Measurements from ENCODE around the gene PSMC3IP.
"Not testable (repeated sequence)": the region's sequence is repeated elsewhere in the genome, so short reads cannot be mapped to it uniquely, and the experiment has no call there.

PSMC3IP gene

GRCh38 chr17:42560246-42560645 lies 17.3 kb downstream of the PSMC3IP start:
- no peak for DNase-seq (ENCODE audit: low read depth)

GRCh38 chr17:42559075-42559474 lies 18.5 kb downstream of the PSMC3IP start:
- no peak for DNase-seq (ENCODE audit: low read depth)

DNA sequence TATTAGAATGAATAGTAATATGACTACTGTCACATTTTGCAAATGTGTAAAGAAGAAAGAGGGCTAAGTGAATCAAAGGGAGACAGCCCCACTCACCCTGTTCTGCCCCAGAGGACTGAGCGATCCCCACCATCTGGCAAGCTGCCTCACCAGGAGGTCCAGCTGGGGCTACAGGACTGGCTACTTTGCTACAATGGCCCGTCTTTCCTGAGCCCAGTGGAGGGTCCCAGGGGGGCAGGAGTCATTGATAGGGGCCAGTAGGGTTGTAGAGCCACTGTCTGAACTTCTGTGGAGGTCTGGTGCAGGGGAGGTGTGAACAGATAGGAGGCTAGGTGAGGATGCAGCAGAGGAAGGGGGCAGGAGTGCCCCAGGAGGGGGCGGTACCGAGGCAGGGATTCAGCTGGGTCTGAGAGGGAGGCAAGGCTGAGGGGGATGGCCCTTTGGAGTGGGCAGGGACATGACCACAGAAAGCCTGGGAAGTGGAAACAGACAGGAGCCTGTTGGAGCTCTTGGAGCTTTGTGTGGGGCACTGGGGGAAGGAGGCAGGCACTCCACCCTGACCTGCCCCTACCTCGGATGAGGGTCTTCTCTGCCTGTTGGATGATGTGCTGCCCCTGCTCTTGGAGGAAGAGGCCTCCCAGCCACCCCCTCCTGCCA lies 21.4 kb downstream of the PSMC3IP start:
- DNase-seq (ENCODE audit: low read depth), result not testable (repeated sequence)

DNA sequence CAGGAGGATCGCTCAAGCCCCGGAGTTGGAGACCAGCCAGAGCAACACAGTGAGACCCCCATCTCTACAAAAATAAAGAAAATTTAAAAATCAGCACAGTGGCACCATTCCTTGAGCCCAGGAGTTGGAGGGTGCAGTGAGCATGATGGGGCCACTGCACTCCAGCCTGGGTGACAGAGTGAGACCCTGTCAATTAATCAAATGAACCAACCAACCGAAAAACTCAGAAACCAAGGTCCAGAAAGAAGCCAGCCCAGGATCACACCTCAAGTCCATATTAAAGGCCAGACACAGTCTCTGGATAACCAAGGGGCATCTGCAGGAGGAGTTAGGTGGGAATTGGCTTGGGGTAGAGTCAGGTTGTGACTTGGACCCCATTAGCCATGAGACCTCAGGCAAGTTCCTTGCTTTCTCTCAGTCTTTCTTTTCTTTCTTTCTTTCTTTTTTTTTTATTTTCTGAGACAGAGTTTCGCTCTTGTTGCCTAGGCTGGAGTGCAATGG lies 22.4 kb downstream of the PSMC3IP start:
- no peak for DNase-seq (ENCODE audit: low read depth)

DNA sequence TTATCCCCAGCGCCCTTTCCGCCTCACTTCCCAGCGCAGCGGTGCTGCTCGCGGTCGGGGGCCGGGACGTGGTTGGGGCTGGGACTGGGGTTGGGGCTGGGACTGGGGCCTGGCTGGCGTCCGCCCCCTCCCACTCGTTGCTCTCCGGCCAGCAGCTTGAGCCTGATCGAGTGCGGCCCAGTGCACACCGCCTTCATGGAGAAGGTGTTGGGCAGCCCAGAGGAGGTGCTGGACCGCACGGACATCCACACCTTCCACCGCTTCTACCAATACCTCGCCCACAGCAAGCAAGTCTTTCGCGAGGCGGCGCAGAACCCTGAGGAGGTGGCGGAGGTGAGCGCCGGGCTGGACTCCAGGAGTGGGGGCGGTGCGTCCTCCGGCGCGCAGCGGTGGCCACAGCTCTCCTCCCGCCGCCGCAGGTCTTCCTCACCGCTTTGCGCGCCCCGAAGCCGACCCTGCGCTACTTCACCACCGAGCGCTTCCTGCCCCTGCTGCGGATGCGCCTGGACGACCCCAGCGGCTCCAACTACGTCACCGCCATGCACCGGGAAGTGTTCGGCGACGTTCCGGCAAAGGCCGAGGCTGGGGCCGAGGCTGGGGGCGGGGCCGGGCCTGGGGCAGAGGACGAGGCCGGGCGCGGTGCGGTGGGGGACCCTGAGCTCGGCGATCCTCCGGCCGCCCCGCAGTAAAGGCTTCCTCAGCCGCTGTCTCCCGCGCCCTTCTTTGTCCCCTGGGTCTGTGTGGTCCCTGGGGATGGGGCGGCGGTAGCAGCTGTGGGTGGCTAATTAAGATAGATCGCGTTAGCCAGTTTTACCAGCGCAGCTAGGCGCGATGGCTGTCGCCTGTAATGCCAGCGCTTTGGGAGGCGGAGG lies 23.0 kb downstream of the PSMC3IP start:
- peak; percentile 56 for DNase-seq (ENCODE audit: low read depth)

GRCh38 chr17:42553866-42554249 lies 23.7 kb downstream of the PSMC3IP start:
- DNase-seq (ENCODE audit: low read depth), result no peak

DNA sequence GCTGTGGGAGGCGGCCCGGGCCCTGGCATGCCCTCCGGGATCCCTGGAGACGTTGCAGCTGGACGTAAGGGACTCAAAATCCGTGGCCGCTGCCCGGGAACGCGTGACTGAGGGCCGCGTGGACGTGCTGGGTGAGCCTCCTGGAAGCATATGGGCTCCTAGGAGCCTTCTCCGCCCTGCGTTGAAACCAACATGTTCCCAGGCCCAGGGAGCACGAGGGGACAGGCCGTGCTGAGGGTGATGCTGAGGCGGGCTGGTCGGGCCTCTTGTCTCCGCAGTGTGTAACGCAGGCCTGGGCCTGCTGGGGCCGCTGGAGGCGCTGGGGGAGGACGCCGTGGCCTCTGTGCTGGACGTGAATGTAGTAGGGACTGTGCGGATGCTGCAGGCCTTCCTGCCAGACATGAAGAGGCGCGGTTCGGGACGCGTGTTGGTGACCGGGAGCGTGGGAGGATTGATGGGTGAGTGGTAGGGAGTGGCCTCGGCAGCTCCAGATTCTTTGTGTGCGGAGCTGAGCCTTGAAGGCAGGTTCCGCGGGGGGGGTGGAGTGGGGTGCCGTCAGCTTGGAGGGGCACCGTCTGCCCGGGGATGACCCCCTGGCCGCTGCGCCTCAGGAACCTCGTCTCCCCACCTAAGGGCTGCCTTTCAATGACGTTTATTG lies 24.2 kb downstream of the PSMC3IP start:
- DNase-seq (ENCODE audit: low read depth), result no peak

DNA sequence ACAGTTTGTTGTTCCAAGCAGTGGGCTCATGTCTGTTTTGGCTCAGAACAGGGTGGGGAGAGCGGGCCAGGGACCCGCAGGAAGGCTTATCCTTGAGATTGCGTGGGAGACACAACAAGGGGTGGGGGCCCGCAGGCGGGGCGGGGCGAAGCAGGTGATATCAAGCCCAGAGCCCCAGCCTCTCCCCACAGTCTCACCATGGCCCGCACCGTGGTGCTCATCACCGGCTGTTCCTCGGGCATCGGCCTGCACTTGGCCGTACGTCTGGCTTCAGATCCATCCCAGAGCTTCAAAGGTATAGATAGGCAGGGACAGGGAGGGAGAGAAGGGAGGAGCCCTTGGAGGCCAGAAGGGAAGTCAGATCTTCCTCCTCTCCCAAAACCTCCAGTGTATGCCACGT lies 24.8 kb downstream of the PSMC3IP start, which contains the start of gene HSD17B1:
Gene HSD17B1 (plus strand): TSS at position 188 of the 400 bp plus-strand sequence. CDS start 11 bp downstream, at position 199.
- not testable (repeated sequence) for DNase-seq (ENCODE audit: low read depth)

- no peak for DNase-seq (ENCODE audit: low read depth)
These were observed 28.4 kb downstream of the PSMC3IP start for GRCh38 chr17:42548993-42549755.

DNA sequence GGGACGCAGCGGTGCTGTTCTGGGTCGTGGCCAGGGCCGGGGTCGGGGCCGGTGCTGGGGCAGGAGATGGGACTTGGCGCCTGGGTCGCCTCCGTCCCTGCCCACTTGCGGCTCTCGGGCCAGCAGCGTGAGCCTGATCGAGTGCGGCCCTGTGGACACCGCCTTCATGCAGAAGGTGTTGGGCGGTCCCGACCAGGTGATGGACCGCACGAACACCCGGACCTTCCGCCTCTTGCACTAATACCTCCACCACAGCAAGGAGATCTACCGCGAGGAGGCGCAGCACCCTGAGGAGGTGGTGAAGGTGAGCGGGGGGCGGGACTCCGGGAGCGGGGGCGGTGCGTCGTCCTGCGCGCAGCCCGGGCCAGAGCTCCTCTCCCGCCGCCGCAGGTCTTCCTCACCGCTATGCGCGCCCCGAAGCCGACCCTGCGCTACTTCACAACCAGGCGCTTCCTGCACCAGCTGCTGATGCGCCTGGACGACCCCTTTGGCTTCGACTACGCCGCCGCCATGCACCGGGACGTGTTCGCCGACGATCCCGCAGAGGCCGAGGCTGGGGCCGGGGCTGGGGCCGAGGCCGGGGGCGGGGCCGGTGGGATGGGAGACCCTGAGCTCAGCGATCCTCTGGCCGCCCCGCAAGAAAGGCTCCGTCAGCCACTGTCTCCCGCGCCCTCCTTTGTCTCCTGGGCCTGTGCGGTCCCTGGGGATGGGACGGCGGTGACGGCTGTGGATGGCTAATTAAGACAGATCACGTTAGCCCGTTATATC lies 29.3 kb downstream of the PSMC3IP start:
- DNase-seq (ENCODE audit: low read depth), result peak; percentile 63

- no peak for DNase-seq (ENCODE audit: low read depth)
These were observed 29.8 kb downstream of the PSMC3IP start for GRCh38 chr17:42547698-42548069.

DNA sequence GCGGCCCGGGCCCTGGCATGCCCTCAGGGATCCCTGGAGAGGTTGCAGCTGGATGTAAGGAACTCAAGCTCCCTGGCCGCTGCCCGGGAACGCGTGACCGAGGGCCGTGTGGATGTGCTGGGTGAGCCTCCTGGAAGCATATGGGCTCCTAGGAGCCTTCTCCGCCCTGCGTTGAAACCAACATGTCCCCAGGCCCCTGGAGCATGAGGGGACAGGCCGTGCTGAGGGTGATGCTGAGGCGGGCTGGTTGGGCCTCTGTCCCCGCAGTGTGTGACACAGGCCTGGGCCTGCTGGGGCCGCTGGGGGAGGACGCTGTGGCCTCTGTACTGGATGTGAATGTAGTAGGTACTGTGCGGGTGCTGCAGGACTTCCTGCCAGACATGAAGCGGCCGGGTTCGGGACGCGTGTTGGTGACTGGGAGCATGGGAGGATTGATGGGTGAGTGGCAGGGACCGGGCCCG lies 30.5 kb downstream of the PSMC3IP start:
- no peak for DNase-seq (ENCODE audit: low read depth)

- DNase-seq (ENCODE audit: low read depth), result not testable (repeated sequence)
These were observed 31.6 kb downstream of the PSMC3IP start for GRCh38 chr17:42545755-42546505.

GRCh38 chr17:42544874-42545283 lies 32.6 kb downstream of the PSMC3IP start:
- DNase-seq (ENCODE audit: low read depth), result no peak

- no peak for DNase-seq (ENCODE audit: low read depth)
These were observed 34.1 kb downstream of the PSMC3IP start for GRCh38 chr17:42543190-42544079.

GRCh38 chr17:42541041-42541833 lies 36.3 kb downstream of the PSMC3IP start:
- DNase-seq (ENCODE audit: low read depth), result no peak

DNA sequence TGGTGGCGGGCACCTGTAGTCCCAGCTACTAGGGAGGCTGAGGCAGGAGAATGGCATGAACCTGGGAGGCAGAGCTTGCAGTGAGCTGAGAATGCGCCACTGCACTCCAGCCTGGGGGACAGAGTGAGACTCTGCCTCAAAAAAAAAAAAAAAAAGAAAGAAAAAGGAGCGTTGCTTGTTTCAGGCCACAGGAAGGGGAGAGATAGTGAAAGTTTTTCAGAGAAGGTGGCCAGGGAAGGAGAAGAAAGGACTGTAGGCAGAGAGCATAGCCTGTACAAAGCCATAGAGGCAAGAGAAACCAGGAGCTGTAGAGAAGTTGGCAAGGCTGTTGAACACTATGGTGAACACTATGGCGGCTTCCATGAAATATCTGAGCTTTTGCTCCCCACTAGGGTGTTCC lies 37.0 kb downstream of the PSMC3IP start:
- DNase-seq (ENCODE audit: low read depth), result not testable (repeated sequence)

GRCh38 chr17:42538482-42538881 lies 39.0 kb downstream of the PSMC3IP start:
- no peak for DNase-seq (ENCODE audit: low read depth)

All from stimulated activated CD8-positive, alpha-beta memory T cell treated with anti-CD3 and anti-CD28 coated beads, Interleukin-7, amount 100 ng/mL, for 24 hours (primary cell).